IMR-90 (cell line): ENCODE measurements around the gene TACC2.

Experiments used
- BHLHE40 ChIP-seq: fragments of 150-350 bp; IDR thresholded peaks from 2 replicates; pipeline ENCODE4 v1.6.1; 2016; ENCODE audit warnings: mild to moderate bottlenecking, low read depth, low read length
- CEBPB ChIP-seq: IDR thresholded peaks from 2 replicates; pipeline ENCODE4 v1.6.1; 2012; ENCODE audit warnings: low read depth, low read length, improper control_type of control experiment
- ELK1 ChIP-seq: fragments of 150-350 bp; IDR thresholded peaks from 2 replicates; pipeline ENCODE4 v1.6.1; 2016; ENCODE audit warnings: low read depth, mild to moderate bottlenecking, low read length, moderate library complexity, borderline replicate concordance
- FOS ChIP-seq: fragments of 150-350 bp; IDR thresholded peaks from 2 replicates; pipeline ENCODE4 v1.6.1; 2016; ENCODE audit warnings: low read depth, low read length
- MAFK ChIP-seq: IDR thresholded peaks from 2 replicates; pipeline ENCODE4 v1.6.1; 2012; ENCODE audit warnings: low read depth, low read length, improper control_type of control experiment
- MXI1 ChIP-seq: IDR thresholded peaks from 2 replicates; pipeline ENCODE4 v1.6.1; 2012; ENCODE audit warnings: low read depth, mild to moderate bottlenecking, low read length, moderate library complexity, borderline replicate concordance
- NFE2L2 ChIP-seq: fragments of 150-350 bp; IDR thresholded peaks from 2 replicates; pipeline ENCODE4 v1.6.1; 2016; ENCODE audit warnings: low read depth, mild to moderate bottlenecking, low read length
- POLR2A ChIP-seq: IDR thresholded peaks from 2 replicates; pipeline ENCODE4 v1.6.1; 2012; ENCODE audit warnings: mild to moderate bottlenecking, low read depth, low read length
- RAD21 ChIP-seq: IDR thresholded peaks from 2 replicates; pipeline ENCODE4 v1.6.1; 2012; ENCODE audit warnings: low read length, improper control_type of control experiment
- RFX5 ChIP-seq: IDR thresholded peaks from 2 replicates; pipeline ENCODE4 v1.8.0; 2012; ENCODE audit warnings: low read depth, mild to moderate bottlenecking, low read length, moderate library complexity
- SMC3 ChIP-seq: fragments of 150-350 bp; IDR thresholded peaks from 2 replicates; pipeline ENCODE4 v1.6.1; 2016; ENCODE audit warnings: low read depth, mild to moderate bottlenecking, antibody characterized with exemption, low read length, moderate library complexity
- TF ChIP-seq, protein P1 (sequence below): conservative IDR thresholded peaks from 2 replicates; pipeline ENCODE4 v1.5.1; 2012; ENCODE audit warnings: mild to moderate bottlenecking, low read depth, low read length, improper control_type of control experiment
- TF ChIP-seq, protein P2 (sequence below): fragments of 150-350 bp; IDR thresholded peaks from 2 replicates; pipeline ENCODE4 v1.6.1; 2017; ENCODE audit warnings: mild to moderate bottlenecking, antibody characterized with exemption, low read length, low read depth

GRCh38 chr10:122144199-122144598, 155.2 kb downstream of the TACC2 start:
- TF ChIP-seq, protein P1, sequence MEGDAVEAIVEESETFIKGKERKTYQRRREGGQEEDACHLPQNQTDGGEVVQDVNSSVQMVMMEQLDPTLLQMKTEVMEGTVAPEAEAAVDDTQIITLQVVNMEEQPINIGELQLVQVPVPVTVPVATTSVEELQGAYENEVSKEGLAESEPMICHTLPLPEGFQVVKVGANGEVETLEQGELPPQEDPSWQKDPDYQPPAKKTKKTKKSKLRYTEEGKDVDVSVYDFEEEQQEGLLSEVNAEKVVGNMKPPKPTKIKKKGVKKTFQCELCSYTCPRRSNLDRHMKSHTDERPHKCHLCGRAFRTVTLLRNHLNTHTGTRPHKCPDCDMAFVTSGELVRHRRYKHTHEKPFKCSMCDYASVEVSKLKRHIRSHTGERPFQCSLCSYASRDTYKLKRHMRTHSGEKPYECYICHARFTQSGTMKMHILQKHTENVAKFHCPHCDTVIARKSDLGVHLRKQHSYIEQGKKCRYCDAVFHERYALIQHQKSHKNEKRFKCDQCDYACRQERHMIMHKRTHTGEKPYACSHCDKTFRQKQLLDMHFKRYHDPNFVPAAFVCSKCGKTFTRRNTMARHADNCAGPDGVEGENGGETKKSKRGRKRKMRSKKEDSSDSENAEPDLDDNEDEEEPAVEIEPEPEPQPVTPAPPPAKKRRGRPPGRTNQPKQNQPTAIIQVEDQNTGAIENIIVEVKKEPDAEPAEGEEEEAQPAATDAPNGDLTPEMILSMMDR, result no peak
- TF ChIP-seq POLR2A (no peak), CEBPB (no peak), MAFK (no peak), BHLHE40 (no peak), FOS (no peak), SMC3 (no peak), MXI1 (no peak), NFE2L2 (no peak), RAD21 (no peak), ELK1 (no peak), RFX5 (no peak)
- TF ChIP-seq, protein P2, sequence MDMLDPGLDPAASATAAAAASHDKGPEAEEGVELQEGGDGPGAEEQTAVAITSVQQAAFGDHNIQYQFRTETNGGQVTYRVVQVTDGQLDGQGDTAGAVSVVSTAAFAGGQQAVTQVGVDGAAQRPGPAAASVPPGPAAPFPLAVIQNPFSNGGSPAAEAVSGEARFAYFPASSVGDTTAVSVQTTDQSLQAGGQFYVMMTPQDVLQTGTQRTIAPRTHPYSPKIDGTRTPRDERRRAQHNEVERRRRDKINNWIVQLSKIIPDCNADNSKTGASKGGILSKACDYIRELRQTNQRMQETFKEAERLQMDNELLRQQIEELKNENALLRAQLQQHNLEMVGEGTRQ, result no peak
